Activated naive CD4-positive, alpha-beta T cell treated with anti-CD3 and anti-CD28 coated beads, Interleukin-2, amount 50 U/mL, for 24 hours (primary cell): ENCODE results near the gene ALPK1.

ENCODE experiments used
- H3K27ac Mint-ChIP-seq: one replicate; pipeline ENCODE4 v1.8.0; 2021; ENCODE audit warnings: mild to moderate bottlenecking, mixed read lengths
- H3K27me3 Mint-ChIP-seq: one replicate; pipeline ENCODE4 v1.8.0; 2021; ENCODE audit warnings: mixed read lengths
- H3K36me3 Mint-ChIP-seq: one replicate; pipeline ENCODE4 v1.8.0; 2021; ENCODE audit warnings: mixed read lengths
- H3K4me1 Mint-ChIP-seq: one replicate; pipeline ENCODE4 v1.8.0; 2021; ENCODE audit warnings: mixed read lengths
- H3K4me3 Mint-ChIP-seq: one replicate; pipeline ENCODE4 v1.8.0; 2021; ENCODE audit warnings: mild to moderate bottlenecking, mixed read lengths
- H3K9me3 Mint-ChIP-seq: one replicate; pipeline ENCODE4 v1.8.0; 2021; ENCODE audit warnings: mixed read lengths

ALPK1 gene

GRCh38 chr4:112377594-112378242 lies 80.5 kb downstream of the ALPK1 start:
- no peaks in the 10 kb centered on the region for H3K9me3 Mint-ChIP-seq
- no peak overlapping the region for H3K4me3 Mint-ChIP-seq
- peaks cover 29% of the 10 kb centered on the region for H3K36me3 Mint-ChIP-seq
- no peak overlapping the region for H3K27ac Mint-ChIP-seq
- no peaks in the 10 kb centered on the region for H3K4me1 Mint-ChIP-seq
- H3K27me3 Mint-ChIP-seq: no peaks in the 10 kb centered on the region

- no peaks in the 10 kb centered on the region for H3K4me1 Mint-ChIP-seq
- H3K4me3 Mint-ChIP-seq: no peak overlapping the region
- peaks cover 26% of the 10 kb centered on the region for H3K36me3 Mint-ChIP-seq
- no peaks in the 10 kb centered on the region for H3K9me3 Mint-ChIP-seq
- no peaks in the 10 kb centered on the region for H3K27me3 Mint-ChIP-seq
- H3K27ac Mint-ChIP-seq: no peak overlapping the region
Measured at GRCh38 chr4:112378243-112378620, 81.1 kb downstream of the ALPK1 start.

- Mint-ChIP-seq H3K4me1 (no peaks in the 10 kb centered on the region), H3K27ac (no peak overlapping the region), H3K36me3 (peaks cover 27% of the 10 kb centered on the region), H3K4me3 (no peak overlapping the region), H3K27me3 (no peaks in the 10 kb centered on the region), H3K9me3 (no peaks in the 10 kb centered on the region)
Measured at GRCh38 chr4:112378858-112379257, 81.7 kb downstream of the ALPK1 start.

- no peaks in the 10 kb centered on the region for H3K9me3 Mint-ChIP-seq
- H3K27me3 Mint-ChIP-seq: no peaks in the 10 kb centered on the region
- H3K27ac Mint-ChIP-seq: no peak overlapping the region
- peaks cover 29% of the 10 kb centered on the region for H3K36me3 Mint-ChIP-seq
- H3K4me1 Mint-ChIP-seq: no peaks in the 10 kb centered on the region
- no peak overlapping the region for H3K4me3 Mint-ChIP-seq
Measured at GRCh38 chr4:112379306-112379705, 82.1 kb downstream of the ALPK1 start.

- Mint-ChIP-seq H3K27ac (no peak overlapping the region), H3K9me3 (no peaks in the 10 kb centered on the region), H3K27me3 (no peaks in the 10 kb centered on the region), H3K36me3 (peaks cover 33% of the 10 kb centered on the region), H3K4me1 (no peaks in the 10 kb centered on the region), H3K4me3 (no peak overlapping the region)
Measured at GRCh38 chr4:112381996-112382692, 85.0 kb downstream of the ALPK1 start.

GRCh38 chr4:112386071-112386470 lies 88.9 kb downstream of the ALPK1 start:
- Mint-ChIP-seq H3K4me1 (no peaks in the 10 kb centered on the region), H3K4me3 (no peak overlapping the region), H3K27me3 (no peaks in the 10 kb centered on the region), H3K9me3 (no peaks in the 10 kb centered on the region), H3K36me3 (peaks cover 25% of the 10 kb centered on the region), H3K27ac (no peak overlapping the region)

- H3K27ac Mint-ChIP-seq: no peak overlapping the region
- no peaks in the 10 kb centered on the region for H3K27me3 Mint-ChIP-seq
- H3K36me3 Mint-ChIP-seq: peaks cover 27% of the 10 kb centered on the region
- H3K9me3 Mint-ChIP-seq: peaks cover 9% of the 10 kb centered on the region
- no peaks in the 10 kb centered on the region for H3K4me1 Mint-ChIP-seq
- H3K4me3 Mint-ChIP-seq: no peak overlapping the region
Measured at GRCh38 chr4:112402098-112402497, 104.9 kb downstream of the ALPK1 start.

GRCh38 chr4:112403101-112403945 lies 106.2 kb downstream of the ALPK1 start:
- peaks cover 9% of the 10 kb centered on the region for H3K9me3 Mint-ChIP-seq
- peaks cover 24% of the 10 kb centered on the region for H3K36me3 Mint-ChIP-seq
- no peak overlapping the region for H3K4me3 Mint-ChIP-seq
- no peaks in the 10 kb centered on the region for H3K27me3 Mint-ChIP-seq
- no peak overlapping the region for H3K27ac Mint-ChIP-seq
- H3K4me1 Mint-ChIP-seq: no peaks in the 10 kb centered on the region

GRCh38 chr4:112410364-112410763 lies 113.2 kb downstream of the ALPK1 start:
- Mint-ChIP-seq H3K4me3 (no peak overlapping the region), H3K36me3 (peaks cover 15% of the 10 kb centered on the region), H3K9me3 (no peaks in the 10 kb centered on the region), H3K27me3 (no peaks in the 10 kb centered on the region), H3K27ac (no peak overlapping the region), H3K4me1 (no peaks in the 10 kb centered on the region)

- Mint-ChIP-seq H3K4me1 (no peaks in the 10 kb centered on the region), H3K27me3 (no peaks in the 10 kb centered on the region), H3K4me3 (no peak overlapping the region), H3K9me3 (no peaks in the 10 kb centered on the region), H3K27ac (no peak overlapping the region), H3K36me3 (peaks cover 15% of the 10 kb centered on the region)
Measured at GRCh38 chr4:112410804-112411203, 113.6 kb downstream of the ALPK1 start.

GRCh38 chr4:112411781-112412550 lies 114.8 kb downstream of the ALPK1 start:
- no peak overlapping the region for H3K4me3 Mint-ChIP-seq
- no peaks in the 10 kb centered on the region for H3K27me3 Mint-ChIP-seq
- H3K9me3 Mint-ChIP-seq: no peaks in the 10 kb centered on the region
- H3K4me1 Mint-ChIP-seq: no peaks in the 10 kb centered on the region
- H3K36me3 Mint-ChIP-seq: peaks cover 19% of the 10 kb centered on the region
- H3K27ac Mint-ChIP-seq: no peak overlapping the region

GRCh38 chr4:112416464-112416863 lies 119.3 kb downstream of the ALPK1 start:
- Mint-ChIP-seq H3K9me3 (no peaks in the 10 kb centered on the region), H3K27me3 (no peaks in the 10 kb centered on the region), H3K4me3 (no peak overlapping the region), H3K4me1 (no peaks in the 10 kb centered on the region), H3K27ac (no peak overlapping the region), H3K36me3 (peaks cover 25% of the 10 kb centered on the region)

GRCh38 chr4:112418092-112418491 lies 120.9 kb downstream of the ALPK1 start:
- peaks cover 26% of the 10 kb centered on the region for H3K36me3 Mint-ChIP-seq
- no peak overlapping the region for H3K27ac Mint-ChIP-seq
- H3K9me3 Mint-ChIP-seq: no peaks in the 10 kb centered on the region
- H3K4me1 Mint-ChIP-seq: no peaks in the 10 kb centered on the region
- H3K4me3 Mint-ChIP-seq: no peak overlapping the region
- H3K27me3 Mint-ChIP-seq: no peaks in the 10 kb centered on the region

GRCh38 chr4:112421911-112422310 lies 124.7 kb downstream of the ALPK1 start:
- peaks cover 25% of the 10 kb centered on the region for H3K36me3 Mint-ChIP-seq

GRCh38 chr4:112422644-112423043 lies 125.5 kb downstream of the ALPK1 start:
- no peaks in the 10 kb centered on the region for H3K27me3 Mint-ChIP-seq
- H3K4me3 Mint-ChIP-seq: no peak overlapping the region
- no peak overlapping the region for H3K27ac Mint-ChIP-seq
- no peaks in the 10 kb centered on the region for H3K9me3 Mint-ChIP-seq
- no peaks in the 10 kb centered on the region for H3K4me1 Mint-ChIP-seq
- peaks cover 28% of the 10 kb centered on the region for H3K36me3 Mint-ChIP-seq

More at GRCh38 chr4:112421911-112422310, 124.7 kb downstream of the ALPK1 start:
- H3K27ac Mint-ChIP-seq: no peak overlapping the region
- no peaks in the 10 kb centered on the region for H3K4me1 Mint-ChIP-seq
- H3K4me3 Mint-ChIP-seq: no peak overlapping the region
- H3K9me3 Mint-ChIP-seq: no peaks in the 10 kb centered on the region
- H3K27me3 Mint-ChIP-seq: no peaks in the 10 kb centered on the region
